Liver (tissue), 3 donors: ENCODE data around the gene IRF2.

Experiments used
- CTCF ChIP-seq: fragments of 150-350 bp; IDR thresholded peaks from 2 replicates; pipeline ENCODE4 v1.5.1; 2017; ENCODE audit warnings: improper control_type of control experiment, low read depth, low read length; ENCODE audit not compliant: missing input control
- EGR1 ChIP-seq, 2 donors: IDR thresholded peaks; 2 replicates each; pipeline ENCODE4 v1.6.1; 2016 to 2018; ENCODE audit warnings: antibody characterized with exemption in 2 of 2, low read depth in 2 of 2
- JUND ChIP-seq, 2 donors: IDR thresholded peaks; 2 replicates each; pipeline ENCODE4 v1.6.1; 2016; ENCODE audit warnings: antibody characterized with exemption in 2 of 2
- MAX ChIP-seq: IDR thresholded peaks from 2 replicates; pipeline ENCODE4 v1.6.1; 2016; ENCODE audit warnings: antibody characterized with exemption
- RAD21 ChIP-seq, 2 donors: IDR thresholded peaks; 2 replicates each; pipeline ENCODE4 v1.6.1; 2016; ENCODE audit warnings: antibody characterized with exemption in 2 of 2, mild to moderate bottlenecking in 2 of 2
- REST ChIP-seq: IDR thresholded peaks from 2 replicates; pipeline ENCODE4 v1.6.1; 2016; ENCODE audit warnings: antibody characterized with exemption, mild to moderate bottlenecking
- SP1 ChIP-seq: IDR thresholded peaks from 2 replicates; pipeline ENCODE4 v1.6.1; 2018; ENCODE audit warnings: antibody characterized with exemption, mild to moderate bottlenecking
- TAF1 ChIP-seq: conservative IDR thresholded peaks from 2 replicates; pipeline ENCODE4 v1.6.1; 2016; ENCODE audit warnings: antibody characterized with exemption, mild to moderate bottlenecking
- donor health status: healthy.
- donor health status: healthy.

GRCh38 chr4:184347251-184348239 lies 126.8 kb downstream of the IRF2 start:
- TF ChIP-seq CTCF (no peak), SP1 (no peak), JUND (IDR thresholded peaks at IDR 0.05) (no peak), TAF1 (no peak), MAX (peak; percentile 27), REST (no peak), RAD21 (IDR thresholded peaks at IDR 0.05) (no peak), EGR1 (IDR thresholded peaks at IDR 0.05; ENCODE audit: low read depth in 2 of 2) (peak in 1 of 2 donors; percentile 25)
